Measurements from ENCODE around the gene HIGD1B. TPM values are rescaled to one million over a fixed set of nuclear protein-coding genes. Genes with fewer than 3 reads are reported as not detected.
A peak's percentile ranks its signal among the peaks of the same experiment; 100 is the strongest.

HIGD1B gene
- total and polyA plus RNA-seq, 10 of the 15 experiments (the other 5 are each of a cell fraction or from before 2014, with no cell fraction given) = 1.0 TPM; not detected in 9

GRCh38 chr17:44899074-44899782 lies 51.5 kb downstream of the HIGD1B start, which contains the start of gene EFTUD2 (continued):
- TF ChIP-seq, protein P1, sequence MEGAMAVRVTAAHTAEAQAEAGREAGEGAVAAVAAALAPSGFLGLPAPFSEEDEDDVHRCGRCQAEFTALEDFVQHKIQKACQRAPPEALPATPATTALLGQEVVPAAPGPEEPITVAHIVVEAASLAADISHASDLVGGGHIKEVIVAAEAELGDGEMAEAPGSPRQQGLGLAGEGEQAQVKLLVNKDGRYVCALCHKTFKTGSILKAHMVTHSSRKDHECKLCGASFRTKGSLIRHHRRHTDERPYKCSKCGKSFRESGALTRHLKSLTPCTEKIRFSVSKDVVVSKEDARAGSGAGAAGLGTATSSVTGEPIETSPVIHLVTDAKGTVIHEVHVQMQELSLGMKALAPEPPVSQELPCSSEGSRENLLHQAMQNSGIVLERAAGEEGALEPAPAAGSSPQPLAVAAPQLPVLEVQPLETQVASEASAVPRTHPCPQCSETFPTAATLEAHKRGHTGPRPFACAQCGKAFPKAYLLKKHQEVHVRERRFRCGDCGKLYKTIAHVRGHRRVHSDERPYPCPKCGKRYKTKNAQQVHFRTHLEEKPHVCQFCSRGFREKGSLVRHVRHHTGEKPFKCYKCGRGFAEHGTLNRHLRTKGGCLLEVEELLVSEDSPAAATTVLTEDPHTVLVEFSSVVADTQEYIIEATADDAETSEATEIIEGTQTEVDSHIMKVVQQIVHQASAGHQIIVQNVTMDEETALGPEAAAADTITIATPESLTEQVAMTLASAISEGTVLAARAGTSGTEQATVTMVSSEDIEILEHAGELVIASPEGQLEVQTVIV (IDR thresholded peaks at IDR 0.05; ENCODE audit: borderline replicate concordance, partially characterized antibody) = peak; percentile 79
- peak; percentile 74 for TF ChIP-seq FOXK2 (IDR thresholded peaks at IDR 0.05)
- peak; percentile 71; the same call in 1 of the 2 replicates for TF ChIP-seq ESRRA (IDR thresholded peaks at IDR 0.05; ENCODE audit: low read length)
- TF ChIP-seq SMAD5 (IDR thresholded peaks at IDR 0.05; ENCODE audit: low read depth) = peak; percentile 90
- TF ChIP-seq IKZF1 (conservative IDR thresholded peaks at IDR 0.05) = peak; percentile 96
- no peak for TF ChIP-seq FOXM1 (IDR thresholded peaks at IDR 0.05; ENCODE audit: low read depth, low read length)
- peak; percentile 68 for TF ChIP-seq MYC (IDR thresholded peaks at IDR 0.05; ENCODE audit: insufficient read depth, insufficient read length, insufficient replicate concordance, low read length, severe bottlenecking)
- TF ChIP-seq, protein P2, sequence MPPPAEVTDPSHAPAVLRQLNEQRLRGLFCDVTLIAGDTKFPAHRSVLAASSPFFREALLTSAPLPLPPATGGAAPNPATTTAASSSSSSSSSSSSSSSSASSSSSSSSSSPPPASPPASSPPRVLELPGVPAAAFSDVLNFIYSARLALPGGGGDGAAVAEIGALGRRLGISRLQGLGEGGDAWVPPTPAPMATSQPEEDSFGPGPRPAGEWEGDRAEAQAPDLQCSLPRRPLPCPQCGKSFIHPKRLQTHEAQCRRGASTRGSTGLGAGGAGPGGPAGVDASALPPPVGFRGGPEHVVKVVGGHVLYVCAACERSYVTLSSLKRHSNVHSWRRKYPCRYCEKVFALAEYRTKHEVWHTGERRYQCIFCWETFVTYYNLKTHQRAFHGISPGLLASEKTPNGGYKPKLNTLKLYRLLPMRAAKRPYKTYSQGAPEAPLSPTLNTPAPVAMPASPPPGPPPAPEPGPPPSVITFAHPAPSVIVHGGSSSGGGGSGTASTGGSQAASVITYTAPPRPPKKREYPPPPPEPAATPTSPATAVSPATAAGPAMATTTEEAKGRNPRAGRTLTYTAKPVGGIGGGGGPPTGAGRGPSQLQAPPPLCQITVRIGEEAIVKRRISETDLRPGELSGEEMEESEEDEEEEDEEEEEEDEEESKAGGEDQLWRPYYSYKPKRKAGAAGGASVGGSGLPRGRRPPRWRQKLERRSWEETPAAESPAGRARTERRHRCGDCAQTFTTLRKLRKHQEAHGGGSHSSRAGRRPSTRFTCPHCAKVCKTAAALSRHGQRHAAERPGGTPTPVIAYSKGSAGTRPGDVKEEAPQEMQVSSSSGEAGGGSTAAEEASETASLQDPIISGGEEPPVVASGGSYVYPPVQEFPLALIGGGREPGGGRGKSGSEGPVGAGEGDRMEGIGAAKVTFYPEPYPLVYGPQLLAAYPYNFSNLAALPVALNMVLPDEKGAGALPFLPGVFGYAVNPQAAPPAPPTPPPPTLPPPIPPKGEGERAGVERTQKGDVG (CRISPR knock-in tag; IDR thresholded peaks at IDR 0.05) = no peak
- TF ChIP-seq ZNF622 (IDR thresholded peaks at IDR 0.05) = no peak
- TF ChIP-seq ASH2L (IDR thresholded peaks at IDR 0.05; ENCODE audit: borderline replicate concordance, low read depth) = peak; percentile 79; the same call in 1 of the 2 replicates
- TF ChIP-seq, protein P3, sequence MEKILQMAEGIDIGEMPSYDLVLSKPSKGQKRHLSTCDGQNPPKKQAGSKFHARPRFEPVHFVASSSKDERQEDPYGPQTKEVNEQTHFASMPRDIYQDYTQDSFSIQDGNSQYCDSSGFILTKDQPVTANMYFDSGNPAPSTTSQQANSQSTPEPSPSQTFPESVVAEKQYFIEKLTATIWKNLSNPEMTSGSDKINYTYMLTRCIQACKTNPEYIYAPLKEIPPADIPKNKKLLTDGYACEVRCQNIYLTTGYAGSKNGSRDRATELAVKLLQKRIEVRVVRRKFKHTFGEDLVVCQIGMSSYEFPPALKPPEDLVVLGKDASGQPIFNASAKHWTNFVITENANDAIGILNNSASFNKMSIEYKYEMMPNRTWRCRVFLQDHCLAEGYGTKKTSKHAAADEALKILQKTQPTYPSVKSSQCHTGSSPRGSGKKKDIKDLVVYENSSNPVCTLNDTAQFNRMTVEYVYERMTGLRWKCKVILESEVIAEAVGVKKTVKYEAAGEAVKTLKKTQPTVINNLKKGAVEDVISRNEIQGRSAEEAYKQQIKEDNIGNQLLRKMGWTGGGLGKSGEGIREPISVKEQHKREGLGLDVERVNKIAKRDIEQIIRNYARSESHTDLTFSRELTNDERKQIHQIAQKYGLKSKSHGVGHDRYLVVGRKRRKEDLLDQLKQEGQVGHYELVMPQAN (conservative IDR thresholded peaks at IDR 0.05) = peak; percentile 81; the same call in 1 of the 2 replicates
- TF ChIP-seq, protein P4, sequence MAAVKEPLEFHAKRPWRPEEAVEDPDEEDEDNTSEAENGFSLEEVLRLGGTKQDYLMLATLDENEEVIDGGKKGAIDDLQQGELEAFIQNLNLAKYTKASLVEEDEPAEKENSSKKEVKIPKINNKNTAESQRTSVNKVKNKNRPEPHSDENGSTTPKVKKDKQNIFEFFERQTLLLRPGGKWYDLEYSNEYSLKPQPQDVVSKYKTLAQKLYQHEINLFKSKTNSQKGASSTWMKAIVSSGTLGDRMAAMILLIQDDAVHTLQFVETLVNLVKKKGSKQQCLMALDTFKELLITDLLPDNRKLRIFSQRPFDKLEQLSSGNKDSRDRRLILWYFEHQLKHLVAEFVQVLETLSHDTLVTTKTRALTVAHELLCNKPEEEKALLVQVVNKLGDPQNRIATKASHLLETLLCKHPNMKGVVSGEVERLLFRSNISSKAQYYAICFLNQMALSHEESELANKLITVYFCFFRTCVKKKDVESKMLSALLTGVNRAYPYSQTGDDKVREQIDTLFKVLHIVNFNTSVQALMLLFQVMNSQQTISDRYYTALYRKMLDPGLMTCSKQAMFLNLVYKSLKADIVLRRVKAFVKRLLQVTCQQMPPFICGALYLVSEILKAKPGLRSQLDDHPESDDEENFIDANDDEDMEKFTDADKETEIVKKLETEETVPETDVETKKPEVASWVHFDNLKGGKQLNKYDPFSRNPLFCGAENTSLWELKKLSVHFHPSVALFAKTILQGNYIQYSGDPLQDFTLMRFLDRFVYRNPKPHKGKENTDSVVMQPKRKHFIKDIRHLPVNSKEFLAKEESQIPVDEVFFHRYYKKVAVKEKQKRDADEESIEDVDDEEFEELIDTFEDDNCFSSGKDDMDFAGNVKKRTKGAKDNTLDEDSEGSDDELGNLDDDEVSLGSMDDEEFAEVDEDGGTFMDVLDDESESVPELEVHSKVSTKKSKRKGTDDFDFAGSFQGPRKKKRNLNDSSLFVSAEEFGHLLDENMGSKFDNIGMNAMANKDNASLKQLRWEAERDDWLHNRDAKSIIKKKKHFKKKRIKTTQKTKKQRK (IDR thresholded peaks at IDR 0.05; ENCODE audit: low read depth, low read length) = no peak
- peak; percentile 57; the same call in 1 of the 2 replicates for TF ChIP-seq ATF7 (IDR thresholded peaks at IDR 0.05; ENCODE audit: low read depth)
- TF ChIP-seq ZNF207 (IDR thresholded peaks at IDR 0.05; ENCODE audit: borderline replicate concordance) = peak; percentile 100
- peak in 1 of 2 experiments; percentile 20; a peak in 1 of 4 replicates for TF ChIP-seq EP300 (IDR thresholded peaks at IDR 0.05; ENCODE audit: borderline replicate concordance in 1 of 2, control insufficient read depth in 1 of 2, low read depth in 2 of 2, low read length in 2 of 2)
- peak; percentile 72 for TF ChIP-seq NR2C1 (IDR thresholded peaks at IDR 0.05)
- no peak for TF ChIP-seq JUNB (IDR thresholded peaks at IDR 0.05)
- no peak for TF ChIP-seq WRNIP1 (IDR thresholded peaks at IDR 0.05; ENCODE audit: borderline replicate concordance, low read depth, low read length)

Data from GM12878 (cell line).